Astrocyte of the cerebellum (primary cell): ENCODE results near the gene GHRH.

Experiments
- DNase-seq: peaks from one replicate; pipeline ENCODE4 v3.0.0-alpha.2; 2011; ENCODE audit warnings: low read depth
- H3K4me3 ChIP-seq: 2 replicates; pipeline ENCODE4 v1.5.1; 2011; ENCODE audit warnings: mild to moderate bottlenecking, low read depth, low read length, moderate library complexity
- in situ Hi-C: cut with HindIII; loops from 2 replicates; pipeline ENCODE4 v1.10.0; 2017; ENCODE audit warnings: low sequenced_read_pairs
- TF ChIP-seq, protein P1 (sequence below): IDR thresholded peaks from 2 replicates; pipeline ENCODE4 v1.5.1; 2012; ENCODE audit warnings: low read length, low read depth, moderate library complexity, mild to moderate bottlenecking; ENCODE audit errors: missing control alignments

The GHRH gene

DNA sequence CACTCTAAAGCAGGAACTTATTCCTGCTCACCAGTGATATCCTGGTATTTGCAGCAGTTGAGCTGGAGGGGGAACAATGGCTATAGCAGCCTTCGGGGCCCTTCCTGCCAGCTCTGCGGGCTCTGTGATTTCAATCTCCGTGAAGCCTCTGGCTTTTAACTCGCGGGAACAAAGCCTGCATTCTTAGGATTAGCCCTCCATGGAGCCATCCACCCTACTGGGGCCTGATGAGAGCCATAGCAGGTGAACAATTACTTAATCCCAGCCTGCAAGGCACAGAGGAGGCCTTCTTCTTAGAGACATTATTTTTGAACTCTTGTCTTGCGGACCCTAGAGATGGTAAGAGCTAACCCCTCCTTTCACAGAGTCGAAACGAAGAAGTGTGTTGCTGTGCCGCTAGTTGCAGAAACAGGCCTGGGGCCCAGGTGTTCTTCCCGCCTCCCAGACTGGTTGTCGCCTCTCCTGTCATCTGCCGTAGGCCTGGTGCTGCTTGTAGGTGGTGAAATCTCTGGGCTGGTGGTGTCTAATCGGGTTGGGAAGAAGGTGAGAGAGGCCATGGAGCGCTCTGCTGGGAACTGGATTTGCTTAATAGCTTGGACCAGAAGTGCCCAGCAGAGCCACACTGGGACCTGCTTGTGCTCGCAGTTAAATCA, 9.7 kb downstream of the GHRH start:
- in situ Hi-C loops = no loop called here
- no peak for DNase-seq
- no peak overlapping the region for H3K4me3 ChIP-seq
- TF ChIP-seq, protein P1, sequence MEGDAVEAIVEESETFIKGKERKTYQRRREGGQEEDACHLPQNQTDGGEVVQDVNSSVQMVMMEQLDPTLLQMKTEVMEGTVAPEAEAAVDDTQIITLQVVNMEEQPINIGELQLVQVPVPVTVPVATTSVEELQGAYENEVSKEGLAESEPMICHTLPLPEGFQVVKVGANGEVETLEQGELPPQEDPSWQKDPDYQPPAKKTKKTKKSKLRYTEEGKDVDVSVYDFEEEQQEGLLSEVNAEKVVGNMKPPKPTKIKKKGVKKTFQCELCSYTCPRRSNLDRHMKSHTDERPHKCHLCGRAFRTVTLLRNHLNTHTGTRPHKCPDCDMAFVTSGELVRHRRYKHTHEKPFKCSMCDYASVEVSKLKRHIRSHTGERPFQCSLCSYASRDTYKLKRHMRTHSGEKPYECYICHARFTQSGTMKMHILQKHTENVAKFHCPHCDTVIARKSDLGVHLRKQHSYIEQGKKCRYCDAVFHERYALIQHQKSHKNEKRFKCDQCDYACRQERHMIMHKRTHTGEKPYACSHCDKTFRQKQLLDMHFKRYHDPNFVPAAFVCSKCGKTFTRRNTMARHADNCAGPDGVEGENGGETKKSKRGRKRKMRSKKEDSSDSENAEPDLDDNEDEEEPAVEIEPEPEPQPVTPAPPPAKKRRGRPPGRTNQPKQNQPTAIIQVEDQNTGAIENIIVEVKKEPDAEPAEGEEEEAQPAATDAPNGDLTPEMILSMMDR = no peak

DNA sequence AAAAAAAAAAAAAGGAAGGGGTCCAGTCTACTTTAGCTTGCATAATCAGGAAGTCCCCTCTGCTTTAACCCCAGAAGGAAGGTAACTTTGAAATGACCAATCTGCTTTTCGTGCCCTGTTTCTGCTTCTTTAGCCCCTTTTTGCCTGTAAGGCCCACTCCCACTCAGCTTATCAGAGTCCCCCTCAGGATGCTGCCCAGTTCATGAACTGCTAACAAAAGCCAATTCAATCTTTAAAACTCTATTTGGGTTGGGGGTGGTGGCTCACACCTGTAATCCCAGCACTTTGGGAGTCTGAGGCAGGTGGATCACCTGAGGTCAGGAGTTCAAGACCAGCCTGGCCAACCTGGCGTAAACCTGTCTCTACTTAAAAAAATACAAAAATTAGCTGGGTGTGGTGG, 12.3 kb downstream of the GHRH start:
- no peak overlapping the region for H3K4me3 ChIP-seq
- TF ChIP-seq, protein P1 = no peak
- in situ Hi-C loops = no loop called here
- DNase-seq = no peak

DNA sequence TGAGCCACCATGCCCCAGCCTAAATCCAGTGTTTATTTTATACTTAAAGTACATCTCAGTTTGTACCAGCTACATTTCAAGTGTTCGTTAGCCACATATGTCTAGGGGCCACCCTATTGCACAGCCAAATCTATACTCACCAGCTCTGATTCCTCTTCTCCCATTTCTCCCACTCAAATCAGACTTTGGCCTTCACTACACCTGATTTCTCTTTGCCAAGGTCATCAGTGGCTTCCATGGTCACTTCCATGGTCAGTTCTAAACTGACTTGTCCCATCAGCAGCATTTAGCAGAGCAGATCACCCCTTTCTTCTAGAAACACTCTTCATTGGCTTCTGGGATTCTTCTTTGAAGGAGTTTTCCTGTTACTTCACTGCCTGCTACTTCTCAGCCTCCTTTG, 14.1 kb downstream of the GHRH start:
- TF ChIP-seq, protein P1 = no peak
- no peak overlapping the region for H3K4me3 ChIP-seq
- DNase-seq = no peak
- in situ Hi-C loops = no loop called here

DNA sequence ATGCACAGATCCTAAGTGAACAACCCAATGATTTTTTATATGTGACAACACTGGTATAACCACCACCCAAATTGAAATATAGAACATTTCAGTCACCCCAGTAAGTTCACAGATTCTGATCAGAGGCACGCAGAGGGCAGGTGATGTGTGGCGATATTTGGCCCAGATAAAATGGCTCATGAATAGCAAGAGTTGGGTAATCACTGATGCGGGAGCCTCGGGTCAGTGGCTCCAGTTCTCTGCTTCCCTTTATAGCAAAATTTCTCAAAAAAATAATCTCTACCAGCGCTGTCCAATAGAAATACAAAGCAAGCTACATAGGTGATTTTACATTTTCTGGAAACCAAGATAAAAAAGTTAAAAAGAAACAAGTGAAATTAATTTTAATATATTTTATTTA, 14.9 kb downstream of the GHRH start:
- DNase-seq = no peak
- TF ChIP-seq, protein P1 = no peak
- in situ Hi-C loops = no loop called here
- no peak overlapping the region for H3K4me3 ChIP-seq

DNA sequence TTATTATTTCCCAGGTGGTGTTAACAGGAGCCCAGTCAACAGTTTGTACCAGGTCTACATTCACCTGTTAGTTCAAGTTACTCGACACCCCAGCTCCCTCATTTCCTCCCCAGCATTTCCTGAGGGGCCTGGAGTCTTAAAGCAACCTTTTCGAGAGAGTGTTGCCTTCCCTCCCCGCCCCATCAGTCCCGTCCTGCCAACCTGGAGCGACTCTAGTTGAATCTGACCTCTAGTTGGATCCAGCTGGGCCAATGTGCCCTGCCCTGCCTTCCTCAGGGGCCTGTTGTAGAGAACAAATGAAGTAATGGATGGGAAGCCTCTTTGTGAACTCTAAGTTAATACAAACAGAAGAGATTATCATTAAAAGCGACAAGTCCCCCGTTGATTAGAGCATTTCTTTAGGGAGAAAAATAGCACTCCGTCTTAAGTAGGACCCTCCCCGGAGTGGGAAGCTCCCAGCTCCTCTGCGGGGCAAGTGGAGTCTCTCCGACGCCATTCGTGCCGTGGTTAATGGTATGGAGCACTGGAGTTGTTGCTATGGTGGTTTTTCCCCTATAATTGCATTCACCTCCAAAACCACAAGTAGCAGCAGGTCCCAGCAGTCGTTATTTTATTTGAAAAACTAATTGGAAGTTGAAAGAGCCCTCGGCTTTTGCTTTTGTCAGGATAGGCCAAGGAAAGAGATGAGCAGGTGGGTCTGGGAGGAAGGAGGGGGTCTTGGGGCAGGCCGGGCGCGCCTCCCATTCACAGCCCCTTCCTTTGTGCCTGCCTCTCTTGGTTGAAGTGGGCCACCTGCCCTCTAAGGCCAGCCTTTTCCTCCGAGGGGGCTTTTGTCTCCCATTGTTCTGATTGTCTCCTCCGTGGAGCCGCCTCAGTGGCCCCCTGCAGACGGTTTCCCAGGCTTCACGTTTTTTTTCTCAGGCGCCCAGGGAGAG, 16.1 kb downstream of the GHRH start:
- in situ Hi-C loops = no loop called here
- no peak overlapping the region for H3K4me3 ChIP-seq
- no peak for DNase-seq
- TF ChIP-seq, protein P1 = no peak

GRCh38 chr20:37244572-37244957, 17.0 kb downstream of the GHRH start:
- in situ Hi-C loops = no loop called here
- H3K4me3 ChIP-seq = no peak overlapping the region
- TF ChIP-seq, protein P1 = no peak
- no peak for DNase-seq
